Epithelial cell of esophagus (primary cell): ENCODE data around the gene PLK5.

Experiments
- DNase-seq: peaks from one replicate; pipeline ENCODE4 v3.0.0; 2010; ENCODE audit warnings: low read depth
- H3K4me3 ChIP-seq: 2 replicates; pipeline ENCODE4 v1.5.1; 2011; ENCODE audit warnings: mild to moderate bottlenecking, low read length, control low read depth
- TF ChIP-seq, protein P1 (sequence below): IDR thresholded peaks from 2 replicates; pipeline ENCODE4 v1.5.1; 2011; ENCODE audit warnings: low read depth, mild to moderate bottlenecking, low read length, control low read depth, inconsistent platforms; ENCODE audit not compliant: insufficient read depth; ENCODE audit errors: missing control alignments

Gene PLK5

DNA sequence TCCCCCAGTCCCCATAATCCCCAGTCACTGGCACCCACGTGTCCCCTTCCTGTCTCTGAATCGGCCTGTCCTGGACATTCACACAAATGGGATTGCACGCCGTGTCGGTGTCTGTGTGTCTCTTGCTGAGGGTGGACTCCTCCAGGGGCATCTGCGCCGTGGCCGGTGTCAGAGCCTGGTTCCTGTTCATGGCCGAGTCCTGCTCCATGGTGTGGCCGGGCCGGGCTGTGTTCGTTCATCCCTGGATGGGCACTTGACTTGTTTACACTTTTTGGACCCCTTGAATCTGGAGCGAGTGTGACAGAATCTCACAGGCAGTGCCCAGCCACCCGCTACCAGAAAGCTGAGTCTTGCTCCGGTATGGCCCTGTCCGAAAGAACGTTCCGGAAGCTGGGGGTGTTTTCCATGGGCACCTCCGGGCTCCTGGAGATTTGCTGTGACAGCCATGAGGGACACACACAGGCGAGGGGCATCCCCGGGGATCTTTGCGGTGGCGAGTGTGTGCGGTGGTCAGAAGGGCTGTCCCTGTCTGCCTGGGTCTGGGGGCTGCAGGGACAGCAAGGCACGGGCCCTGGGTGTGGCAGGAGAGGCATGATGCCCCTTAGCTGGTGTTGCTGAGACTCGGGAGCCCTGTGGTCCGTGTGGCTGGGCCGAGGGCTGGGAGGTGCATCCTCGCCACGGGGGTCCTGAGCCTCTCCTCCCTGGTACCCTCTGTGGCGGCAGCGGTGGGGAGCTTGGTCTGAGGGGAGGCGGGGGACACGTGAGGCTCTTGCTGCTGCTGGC, 50.7 kb downstream of the PLK5 start:
- no peak overlapping the region for H3K4me3 ChIP-seq
- DNase-seq: no peak
- TF ChIP-seq, protein P1, sequence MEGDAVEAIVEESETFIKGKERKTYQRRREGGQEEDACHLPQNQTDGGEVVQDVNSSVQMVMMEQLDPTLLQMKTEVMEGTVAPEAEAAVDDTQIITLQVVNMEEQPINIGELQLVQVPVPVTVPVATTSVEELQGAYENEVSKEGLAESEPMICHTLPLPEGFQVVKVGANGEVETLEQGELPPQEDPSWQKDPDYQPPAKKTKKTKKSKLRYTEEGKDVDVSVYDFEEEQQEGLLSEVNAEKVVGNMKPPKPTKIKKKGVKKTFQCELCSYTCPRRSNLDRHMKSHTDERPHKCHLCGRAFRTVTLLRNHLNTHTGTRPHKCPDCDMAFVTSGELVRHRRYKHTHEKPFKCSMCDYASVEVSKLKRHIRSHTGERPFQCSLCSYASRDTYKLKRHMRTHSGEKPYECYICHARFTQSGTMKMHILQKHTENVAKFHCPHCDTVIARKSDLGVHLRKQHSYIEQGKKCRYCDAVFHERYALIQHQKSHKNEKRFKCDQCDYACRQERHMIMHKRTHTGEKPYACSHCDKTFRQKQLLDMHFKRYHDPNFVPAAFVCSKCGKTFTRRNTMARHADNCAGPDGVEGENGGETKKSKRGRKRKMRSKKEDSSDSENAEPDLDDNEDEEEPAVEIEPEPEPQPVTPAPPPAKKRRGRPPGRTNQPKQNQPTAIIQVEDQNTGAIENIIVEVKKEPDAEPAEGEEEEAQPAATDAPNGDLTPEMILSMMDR: no peak

DNA sequence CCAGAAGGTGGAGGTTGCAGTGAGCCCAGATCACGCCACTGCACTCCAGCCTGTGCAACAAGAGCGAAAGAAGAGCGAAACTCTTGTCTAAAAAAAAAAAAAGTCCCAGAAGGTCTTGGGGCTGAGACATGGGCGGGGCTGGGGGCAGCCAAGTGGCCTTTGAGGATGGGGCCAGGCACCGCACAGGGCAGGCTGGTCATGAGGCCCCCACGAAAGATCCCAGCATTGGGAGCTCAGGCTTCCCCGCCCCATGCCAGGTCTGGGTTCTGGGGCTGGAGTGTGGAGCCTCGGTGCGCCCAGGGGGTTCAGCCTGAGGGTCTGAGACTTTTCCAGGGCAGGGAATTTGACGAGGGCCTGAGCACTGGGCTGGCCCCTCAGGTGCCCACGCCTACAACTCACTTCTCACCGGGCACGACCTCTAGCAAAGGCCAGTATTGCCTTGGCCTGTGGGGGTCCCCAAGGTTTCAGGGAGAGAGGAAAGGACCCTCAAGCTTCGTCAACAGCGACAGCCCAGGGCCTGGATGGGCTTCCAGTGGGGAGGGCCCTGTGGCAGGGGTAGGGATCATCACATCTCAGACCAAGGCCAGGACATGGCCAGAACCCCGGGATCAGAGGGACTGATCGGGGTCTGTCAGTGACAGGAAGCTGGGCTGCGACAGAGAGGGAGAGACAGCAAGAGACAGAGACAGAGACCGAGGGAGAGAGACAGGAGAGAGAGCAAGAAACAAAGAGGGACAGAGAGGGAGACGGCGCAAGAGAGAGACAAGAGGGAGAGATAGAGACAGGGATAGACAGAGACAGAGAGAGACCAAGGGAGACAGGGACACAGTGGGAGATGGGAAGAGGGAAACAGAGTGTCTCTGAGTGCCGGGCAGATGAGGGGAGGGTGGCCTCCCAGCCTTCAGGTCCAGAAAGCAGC, 51.7 kb downstream of the PLK5 start:
- no peak for DNase-seq
- H3K4me3 ChIP-seq: no peak overlapping the region
- TF ChIP-seq, protein P1: no peak

DNA sequence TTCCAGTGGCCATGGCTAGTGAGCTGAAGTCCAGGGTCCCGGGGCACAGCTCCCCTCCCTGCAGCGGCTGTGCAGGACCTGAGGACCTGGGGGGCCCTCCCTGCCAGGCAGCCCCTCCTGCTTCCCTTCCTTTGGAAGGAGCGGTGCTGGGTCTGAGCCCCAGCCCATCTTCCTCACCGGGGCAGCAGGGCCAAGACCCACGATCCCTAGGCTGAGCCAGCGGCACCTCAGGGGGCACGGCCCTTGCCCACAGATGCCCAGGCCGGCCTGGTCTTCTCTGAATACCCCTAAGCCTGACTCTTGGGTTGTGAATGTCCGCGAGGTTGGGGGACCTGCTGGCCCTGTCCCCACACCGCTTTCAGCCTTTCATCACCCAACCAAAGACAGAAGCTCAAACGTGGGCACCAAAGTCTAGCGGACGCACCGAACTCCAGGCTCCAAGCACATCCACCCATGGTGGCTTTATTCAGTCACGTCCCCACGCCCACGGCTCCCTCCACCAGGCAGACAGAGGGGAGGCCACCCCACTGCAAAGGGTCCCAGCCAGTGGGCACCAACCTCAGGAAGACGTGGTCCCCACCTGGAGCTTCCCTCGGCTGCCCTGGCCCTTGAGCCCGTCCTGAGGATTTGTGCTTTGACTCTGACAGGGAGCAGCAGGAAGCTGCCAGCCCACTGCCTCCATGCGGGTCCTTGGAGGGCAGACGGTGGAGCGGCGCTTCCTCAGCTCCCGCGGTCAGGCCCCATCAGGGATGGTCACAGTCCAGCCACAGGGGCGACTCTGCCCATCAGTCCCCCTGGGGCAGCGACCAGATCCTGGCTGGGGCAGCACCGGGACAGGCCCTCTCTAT, 52.6 kb downstream of the PLK5 start:
- TF ChIP-seq, protein P1: no peak

DNA sequence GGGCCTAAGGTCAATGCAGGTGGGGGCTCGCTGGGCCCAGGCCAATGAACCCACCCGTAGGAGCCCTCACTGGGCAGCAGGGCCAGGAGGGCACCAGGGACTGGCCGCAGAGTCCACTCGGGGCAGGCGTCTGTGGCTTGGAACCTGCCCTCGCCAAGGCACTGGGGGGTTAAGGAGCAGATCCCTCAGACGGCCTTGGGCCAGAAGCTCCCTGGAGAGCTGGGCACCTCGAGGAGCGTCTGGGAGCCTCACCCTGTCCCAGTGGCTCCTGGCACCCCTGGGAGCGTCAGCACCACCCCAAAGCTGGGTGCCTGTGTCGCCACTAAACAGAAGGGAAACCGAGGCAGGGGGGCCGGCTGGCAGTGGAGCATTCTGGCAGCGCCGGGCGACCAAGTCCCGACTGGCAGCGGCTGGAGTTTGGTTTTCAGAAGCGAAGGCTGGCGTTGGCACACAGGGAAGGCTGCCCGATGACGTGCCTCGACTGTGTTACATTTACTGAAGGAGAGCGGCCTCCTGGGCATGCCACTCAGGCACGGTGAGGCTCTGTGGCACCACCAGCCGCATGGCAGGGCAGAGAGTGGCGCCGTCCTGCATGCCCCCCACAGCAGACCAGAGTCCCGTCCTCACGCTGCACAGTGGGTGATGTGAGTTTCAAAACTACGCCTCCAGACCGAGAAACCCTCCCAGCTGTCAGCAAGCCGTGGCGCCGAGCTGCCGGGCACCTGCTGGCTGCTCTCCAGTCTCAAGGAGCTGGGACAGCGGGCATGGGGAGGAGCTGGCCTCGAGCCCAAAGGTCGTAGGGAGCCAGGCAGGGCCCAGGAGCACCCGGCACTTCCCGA, 53.4 kb downstream of the PLK5 start:
- TF ChIP-seq, protein P1: no peak
- no peak for DNase-seq
- H3K4me3 ChIP-seq: no peak overlapping the region

More for the DNA sequence above, 52.6 kb downstream of the PLK5 start:
- DNase-seq: no peak
- no peak overlapping the region for H3K4me3 ChIP-seq

DNA sequence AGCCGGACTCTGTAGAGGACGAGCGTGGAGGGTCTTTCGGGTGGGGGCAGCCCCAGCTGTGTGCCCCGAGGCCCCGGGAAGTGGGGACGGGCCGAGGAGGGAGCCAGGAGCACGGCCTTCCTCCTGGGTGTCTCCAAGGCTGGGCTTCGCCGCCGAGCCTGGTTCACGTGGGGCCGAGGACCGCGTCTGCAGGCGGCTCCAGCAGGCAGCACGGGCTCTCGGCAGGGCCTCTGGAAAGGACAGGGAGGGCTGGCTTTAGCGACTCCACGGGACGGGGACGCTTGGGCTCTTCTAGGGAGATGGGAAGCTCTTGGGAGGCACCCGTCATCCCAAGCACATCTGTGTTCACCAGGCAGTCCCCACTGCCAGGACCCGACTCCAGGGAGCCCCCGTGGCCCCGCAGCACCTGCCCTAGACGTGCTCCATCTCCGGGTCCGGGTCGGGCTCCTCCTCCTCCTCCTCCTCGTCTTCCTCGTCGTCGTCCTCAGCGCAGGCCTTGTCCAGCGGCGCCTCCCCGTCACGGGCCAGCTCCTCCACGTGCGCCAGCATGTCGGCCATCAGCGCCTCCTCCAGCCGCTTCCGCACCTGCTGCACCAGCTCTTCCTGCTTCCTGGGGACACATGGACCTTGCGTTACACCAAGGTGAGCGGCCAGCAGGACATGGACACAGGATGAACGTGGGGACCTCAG, 54.2 kb downstream of the PLK5 start:
- no peak for DNase-seq
- no peak overlapping the region for H3K4me3 ChIP-seq
- TF ChIP-seq, protein P1: no peak
